ENCODE results near the gene GDPD5.
A peak's percentile ranks its signal among the peaks of the same experiment; 100 is the strongest.

Gene GDPD5, protein sequence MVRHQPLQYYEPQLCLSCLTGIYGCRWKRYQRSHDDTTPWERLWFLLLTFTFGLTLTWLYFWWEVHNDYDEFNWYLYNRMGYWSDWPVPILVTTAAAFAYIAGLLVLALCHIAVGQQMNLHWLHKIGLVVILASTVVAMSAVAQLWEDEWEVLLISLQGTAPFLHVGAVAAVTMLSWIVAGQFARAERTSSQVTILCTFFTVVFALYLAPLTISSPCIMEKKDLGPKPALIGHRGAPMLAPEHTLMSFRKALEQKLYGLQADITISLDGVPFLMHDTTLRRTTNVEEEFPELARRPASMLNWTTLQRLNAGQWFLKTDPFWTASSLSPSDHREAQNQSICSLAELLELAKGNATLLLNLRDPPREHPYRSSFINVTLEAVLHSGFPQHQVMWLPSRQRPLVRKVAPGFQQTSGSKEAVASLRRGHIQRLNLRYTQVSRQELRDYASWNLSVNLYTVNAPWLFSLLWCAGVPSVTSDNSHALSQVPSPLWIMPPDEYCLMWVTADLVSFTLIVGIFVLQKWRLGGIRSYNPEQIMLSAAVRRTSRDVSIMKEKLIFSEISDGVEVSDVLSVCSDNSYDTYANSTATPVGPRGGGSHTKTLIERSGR

DNA sequence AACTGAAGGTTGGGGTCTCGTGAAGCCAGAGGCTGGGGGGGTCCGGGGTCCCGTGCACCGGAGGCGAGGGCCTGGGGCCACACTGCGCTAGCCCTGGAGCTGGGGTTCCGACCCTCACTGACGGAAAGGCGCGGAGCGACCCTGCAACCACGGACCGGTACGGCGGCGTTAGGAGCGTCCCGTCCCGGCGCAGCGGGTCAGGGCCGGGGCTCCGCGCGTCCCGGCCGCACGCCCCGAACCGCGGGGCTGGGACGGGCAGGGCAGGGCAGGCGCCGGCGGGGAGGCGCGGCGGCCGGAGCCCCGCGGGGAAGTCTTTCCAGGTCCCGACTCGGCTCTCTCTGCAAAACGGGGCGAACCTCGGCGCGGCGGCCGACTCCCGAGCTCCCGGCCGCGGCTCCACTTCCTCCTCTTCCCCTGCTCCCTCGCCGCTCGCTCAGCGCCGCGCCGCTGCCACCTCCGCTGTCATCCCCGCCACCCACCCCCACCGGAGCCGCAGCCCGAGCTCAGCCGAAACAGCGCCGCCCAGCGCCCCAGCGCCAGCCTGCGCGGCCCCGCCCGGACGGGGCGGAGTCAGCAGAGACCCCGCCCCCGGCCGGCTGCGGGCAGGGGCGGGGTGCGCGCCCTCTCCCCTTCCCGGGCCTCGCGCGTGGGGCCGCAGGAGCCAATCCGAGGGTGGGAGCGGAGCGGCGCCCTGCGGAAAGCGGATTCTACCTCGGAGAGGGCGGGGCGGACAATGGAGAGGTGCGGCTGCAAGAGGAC is at the start of gene GDPD5:
Gene GDPD5 (minus strand): TSS at position 509 of the 759 bp plus-strand sequence. CDS start 48,206 bp downstream, outside the sequence.
- DNase-seq = peak; percentile 90

GRCh38 chr11:75574698-75575602 is 49.2 kb upstream of the GDPD5 start:
- DNase-seq = no peak

GRCh38 chr11:75572744-75573143 is 47.0 kb upstream of the GDPD5 start:
- DNase-seq = no peak

DNA sequence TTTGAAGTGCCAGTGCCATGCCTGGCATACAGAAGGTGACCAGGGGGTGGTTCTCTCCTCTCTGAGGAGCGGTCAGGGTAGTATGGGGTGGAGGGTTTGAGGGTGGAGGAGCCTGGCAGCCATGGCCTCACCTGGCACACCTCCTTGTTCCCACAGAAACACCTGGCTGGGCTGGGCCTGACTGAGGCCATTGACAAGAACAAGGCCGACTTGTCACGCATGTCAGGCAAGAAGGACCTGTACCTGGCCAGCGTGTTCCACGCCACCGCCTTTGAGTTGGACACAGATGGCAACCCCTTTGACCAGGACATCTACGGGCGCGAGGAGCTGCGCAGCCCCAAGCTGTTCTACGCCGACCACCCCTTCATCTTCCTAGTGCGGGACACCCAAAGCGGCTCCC is 45.9 kb upstream of the GDPD5 start:
- no peak for DNase-seq

DNA sequence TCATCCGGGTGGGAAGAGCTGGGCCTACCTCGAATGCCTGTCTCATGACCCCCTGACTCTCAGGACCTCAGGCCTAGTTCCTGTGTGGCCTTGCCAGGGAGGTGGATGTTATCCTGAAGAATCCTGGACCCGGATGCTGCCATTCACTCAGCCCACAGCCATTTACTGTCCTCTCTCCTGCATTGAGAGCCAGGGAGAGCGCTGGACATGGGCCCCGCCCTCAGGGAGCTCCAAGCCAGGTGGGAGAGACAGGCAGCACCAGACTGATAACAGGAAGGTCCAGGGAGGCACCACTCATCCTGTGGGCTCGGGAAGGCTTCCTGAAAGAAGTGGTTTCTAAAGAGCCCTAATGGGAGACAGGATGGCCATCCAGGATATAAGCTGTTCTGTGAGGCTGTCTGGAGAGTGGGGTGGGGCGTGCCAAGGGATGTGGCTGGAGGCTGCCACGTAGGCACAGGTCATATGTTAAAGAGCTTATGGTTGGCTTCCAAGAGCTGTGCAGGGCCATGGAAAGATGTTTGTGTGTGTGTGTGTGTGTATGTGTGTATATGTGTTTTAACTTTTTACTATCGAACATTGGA is 44.9 kb upstream of the GDPD5 start:
- DNase-seq = no peak

GRCh38 chr11:75568616-75569219 is 43.0 kb upstream of the GDPD5 start:
- no peak for DNase-seq

DNA sequence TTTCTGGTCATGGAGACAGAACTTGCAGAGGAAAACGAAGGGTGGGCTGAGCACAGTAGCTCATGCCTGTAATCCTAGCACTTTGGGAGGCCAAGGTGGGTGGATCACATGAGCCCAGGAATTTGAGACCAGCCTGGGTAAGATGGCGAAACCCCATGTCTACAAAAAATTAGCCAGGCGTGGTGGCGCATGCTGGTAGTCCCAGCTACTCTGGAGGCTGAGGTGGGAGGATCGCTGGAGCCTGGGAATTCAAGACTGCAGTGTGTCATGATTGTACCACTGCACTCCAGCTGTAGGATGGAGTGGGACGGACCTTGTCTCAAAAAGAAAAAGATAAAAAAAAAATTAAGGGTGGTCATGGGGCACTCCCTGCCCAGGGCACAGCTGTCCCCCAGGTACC is 42.2 kb upstream of the GDPD5 start:
- no peak for DNase-seq

DNA sequence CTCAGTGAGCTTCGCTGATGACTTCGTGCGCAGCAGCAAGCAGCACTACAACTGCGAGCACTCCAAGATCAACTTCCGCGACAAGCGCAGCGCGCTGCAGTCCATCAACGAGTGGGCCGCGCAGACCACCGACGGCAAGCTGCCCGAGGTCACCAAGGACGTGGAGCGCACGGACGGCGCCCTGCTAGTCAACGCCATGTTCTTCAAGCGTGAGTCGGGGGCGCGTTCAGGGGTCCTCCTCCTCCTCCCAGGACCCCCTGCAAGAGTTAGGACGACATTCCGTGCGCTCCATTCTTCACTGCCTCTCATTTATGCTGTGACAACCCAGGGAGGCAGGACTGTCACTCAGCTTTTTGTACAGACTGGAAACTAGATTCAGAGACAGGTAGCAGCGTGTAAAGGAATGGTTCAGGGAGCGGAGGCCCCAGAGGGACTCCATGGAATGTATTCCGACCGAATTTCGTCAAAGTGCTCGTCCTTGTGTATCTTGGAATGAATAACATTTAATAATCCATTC is 41.1 kb upstream of the GDPD5 start:
- no peak for DNase-seq

- DNase-seq = no peak
Measured at GRCh38 chr11:75565916-75566762, 40.4 kb upstream of the GDPD5 start.

DNA sequence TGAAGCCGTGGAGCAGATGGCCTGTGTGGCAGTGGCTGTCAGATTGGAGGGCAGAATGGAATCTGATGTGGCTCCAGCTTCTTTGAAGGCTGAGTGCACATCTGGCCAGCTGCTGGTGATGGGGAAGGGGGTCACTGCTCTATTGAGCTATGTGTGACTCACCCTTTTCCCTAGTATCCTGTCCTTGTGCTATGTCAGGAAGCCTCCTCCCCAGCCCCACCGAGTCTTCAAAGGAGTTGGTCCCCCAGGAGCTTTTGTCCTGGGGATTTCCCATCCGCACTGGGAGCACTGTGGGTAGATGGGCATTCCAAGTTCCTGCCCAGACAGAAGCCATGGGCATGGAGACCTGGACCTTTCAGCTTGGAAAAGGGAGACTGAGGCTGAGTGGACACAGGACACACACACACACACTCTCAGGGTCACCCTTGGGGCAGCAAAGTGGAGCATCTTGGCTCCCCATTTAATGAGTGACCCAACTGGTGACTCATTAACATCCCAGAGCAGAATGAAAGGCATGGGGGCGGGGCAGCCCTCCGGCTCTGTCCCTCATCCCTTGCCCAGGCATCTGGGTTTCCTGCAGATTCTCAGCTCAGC is 39.6 kb upstream of the GDPD5 start:
- DNase-seq = no peak

DNA sequence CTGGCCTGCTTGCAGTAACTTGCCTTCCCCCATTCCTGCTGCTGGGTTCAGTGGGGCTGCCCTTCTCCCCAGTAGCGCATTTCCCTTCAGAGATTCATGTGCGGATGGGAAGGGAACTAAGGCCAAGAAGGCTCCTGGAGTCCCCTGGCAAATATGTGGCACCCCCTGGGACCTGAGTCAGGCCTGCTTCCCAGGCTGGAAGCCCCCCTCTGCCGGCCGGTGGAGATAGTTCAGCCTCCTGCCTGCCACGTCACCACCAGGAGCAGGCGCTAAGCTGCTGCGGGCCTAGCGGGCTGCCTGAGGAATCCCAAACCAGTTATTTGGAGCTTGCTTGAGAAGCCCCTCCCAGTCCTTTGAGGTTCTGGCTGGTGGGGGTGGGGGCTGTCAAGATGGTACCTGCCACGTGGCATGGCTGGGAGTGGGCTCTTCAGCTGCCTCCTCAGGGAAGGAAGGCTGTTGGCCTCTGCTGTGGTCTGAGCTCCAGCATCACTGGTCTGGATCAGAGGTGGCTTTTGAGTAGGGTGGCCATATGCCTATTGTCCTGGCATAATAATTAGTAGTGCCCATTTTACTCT is 38.3 kb upstream of the GDPD5 start:
- no peak for DNase-seq

DNA sequence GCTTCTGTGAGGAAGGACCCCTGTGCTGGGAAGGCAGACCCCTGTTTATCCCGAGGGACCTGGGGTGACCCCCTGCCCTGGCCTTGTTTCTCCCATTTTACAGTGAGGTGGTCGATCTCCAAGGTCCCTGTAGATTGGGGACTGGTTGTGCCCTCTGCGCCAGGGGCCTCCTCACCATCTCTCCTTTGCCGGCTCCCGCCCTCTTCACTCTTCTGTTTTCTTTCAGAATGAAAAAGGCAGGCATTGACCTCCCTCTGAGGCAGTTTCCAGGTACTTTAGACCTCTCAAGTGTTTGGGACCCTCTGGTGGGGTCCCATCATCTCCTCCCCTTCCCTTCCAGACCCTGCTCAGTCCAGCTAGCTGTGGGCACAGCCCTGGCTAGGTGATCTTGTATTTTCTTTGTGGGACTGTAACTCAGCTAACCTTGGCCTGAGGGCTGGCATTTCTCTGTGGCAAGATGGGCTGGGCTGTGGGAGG is 37.8 kb upstream of the GDPD5 start:
- DNase-seq = no peak

- no peak for DNase-seq
Measured at GRCh38 chr11:75562836-75563484, 37.2 kb upstream of the GDPD5 start.

DNA sequence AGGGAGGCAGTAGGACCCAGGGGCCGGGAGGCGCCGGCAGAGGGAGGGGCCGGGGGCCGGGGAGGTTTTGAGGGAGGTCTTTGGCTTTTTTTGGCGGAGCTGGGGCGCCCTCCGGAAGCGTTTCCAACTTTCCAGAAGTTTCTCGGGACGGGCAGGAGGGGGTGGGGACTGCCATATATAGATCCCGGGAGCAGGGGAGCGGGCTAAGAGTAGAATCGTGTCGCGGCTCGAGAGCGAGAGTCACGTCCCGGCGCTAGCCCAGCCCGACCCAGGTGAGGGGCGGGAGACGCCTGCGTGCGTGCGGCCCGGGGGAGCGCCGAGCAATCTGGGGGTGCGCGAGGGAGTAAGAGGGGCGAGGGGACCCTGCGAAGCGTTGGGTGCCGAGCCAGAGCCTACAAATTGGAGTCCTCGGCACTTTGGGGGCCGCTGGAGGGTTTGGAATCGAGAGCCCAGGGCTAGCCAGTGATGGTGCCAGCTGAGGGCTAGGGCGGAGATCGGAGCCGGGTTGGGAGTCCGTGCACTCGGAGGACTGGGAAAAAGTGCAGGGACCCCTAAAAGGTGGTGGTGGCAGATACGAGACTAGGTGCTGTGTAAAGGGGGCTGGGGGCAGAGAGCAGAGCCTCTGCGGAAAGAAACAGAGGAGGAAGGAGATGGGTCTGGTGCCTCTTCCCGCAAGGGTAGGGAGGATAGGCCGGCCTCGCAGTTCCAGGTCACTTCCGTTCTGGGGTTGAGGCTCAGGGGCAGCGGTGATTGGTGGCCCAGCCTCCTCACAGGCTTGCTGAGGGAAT is 36.5 kb upstream of the GDPD5 start, which contains the start of gene SERPINH1:
Gene SERPINH1 (plus strand): TSS at position 206 of the 788 bp plus-strand sequence. CDS start 4,097 bp downstream, outside the sequence.
- DNase-seq = peak; percentile 72

DNA sequence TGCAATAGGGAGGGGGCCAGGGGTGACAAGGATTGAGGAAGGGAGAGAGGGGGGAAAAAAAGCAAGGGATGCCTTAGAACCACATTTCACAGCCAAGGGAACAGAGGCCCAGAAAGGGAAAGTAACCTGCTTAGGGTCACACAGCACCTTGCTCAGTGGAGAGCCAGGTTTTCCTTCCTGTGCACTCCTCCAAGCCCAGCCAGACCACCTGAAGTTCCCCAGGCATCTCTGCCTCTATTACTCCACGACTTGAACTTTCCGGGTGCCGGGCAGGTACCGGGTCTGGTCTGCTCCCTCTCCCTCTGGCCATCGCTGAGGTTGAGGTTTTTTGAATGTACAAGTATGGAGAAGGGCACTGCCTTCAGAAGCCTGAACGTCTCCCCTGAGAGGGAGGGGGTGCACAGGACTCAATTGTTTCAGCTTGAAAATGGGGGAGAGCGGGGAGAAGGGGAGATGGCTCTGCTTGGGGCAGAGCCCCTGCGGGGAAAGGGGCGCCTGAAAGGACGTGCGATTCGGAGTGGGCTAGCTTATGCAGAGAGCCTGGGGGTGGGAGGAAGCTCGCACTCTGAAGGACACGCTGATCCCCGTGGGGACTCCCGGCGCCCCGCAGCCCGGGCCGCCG is 35.8 kb upstream of the GDPD5 start:
- DNase-seq = no peak

DNA sequence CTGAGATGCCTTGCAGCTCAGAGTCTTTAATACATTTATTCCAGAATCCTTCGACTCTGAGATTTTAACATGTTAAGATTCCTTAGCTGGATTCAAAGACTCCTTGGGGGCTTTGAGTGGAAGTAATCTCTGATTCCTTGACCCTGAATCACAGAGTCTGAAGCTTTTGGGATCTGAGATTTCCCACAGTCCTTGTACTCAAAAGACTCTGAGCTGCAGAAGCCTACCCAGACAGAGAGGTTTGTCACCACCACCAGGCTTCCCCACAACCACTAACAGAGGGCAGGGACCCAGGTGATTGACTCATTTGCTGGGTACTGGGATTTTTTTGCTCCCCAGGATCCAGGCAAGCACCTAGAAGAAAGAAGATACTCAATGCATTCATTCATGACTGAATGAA is 34.9 kb upstream of the GDPD5 start:
- DNase-seq = no peak

Data from CD4-positive, alpha-beta T cell treated with Interleukin-17A for 4 hours (primary cell).